Measurements from ENCODE around the gene SPTSSB.

GRCh38 chr3:161295325-161295724, 76.0 kb downstream of the SPTSSB start:
- TF ChIP-seq CTCF (conservative IDR thresholded peaks at IDR 0.05 in 1 of 2, IDR thresholded peaks at IDR 0.05 in 1 of 2; ENCODE audit: low read depth in 1 of 2, low read length in 2 of 2) (no peak), EZH2 (IDR thresholded peaks at IDR 0.05; ENCODE audit: low read length, missing control alignments) (no peak)
